Nephron progenitor cell (in vitro differentiated cells): ENCODE data around the gene INO80B.

Experiments
- DNase-seq: peaks from one replicate; pipeline ENCODE4 v3.0.0; 2021
- H3K27ac Mint-ChIP-seq: 2 replicates; pipeline ENCODE4 v1.8.0; 2021; ENCODE audit warnings: mild to moderate bottlenecking, moderate library complexity, mixed read lengths
- H3K27me3 Mint-ChIP-seq: 2 replicates; pipeline ENCODE4 v1.8.0; 2021; ENCODE audit warnings: mild to moderate bottlenecking, low read depth, mixed read lengths; ENCODE audit not compliant: poor library complexity
- H3K36me3 Mint-ChIP-seq: 2 replicates; pipeline ENCODE4 v1.8.0; 2021; ENCODE audit warnings: low read depth, mixed read lengths
- H3K4me1 Mint-ChIP-seq: 2 replicates; pipeline ENCODE4 v1.8.0; 2021; ENCODE audit warnings: mixed read lengths
- H3K4me3 Mint-ChIP-seq: 2 replicates; pipeline ENCODE4 v1.8.0; 2021; ENCODE audit warnings: mild to moderate bottlenecking, moderate library complexity, mixed read lengths
- H3K9me3 Mint-ChIP-seq: 2 replicates; pipeline ENCODE4 v1.8.0; 2021; ENCODE audit warnings: mild to moderate bottlenecking, moderate library complexity, mixed read lengths
- TF ChIP-seq, protein P1 (sequence below): fragments of 200-600 bp; sonication (generic); IDR thresholded peaks from 2 replicates; pipeline ENCODE4 v1.5.0; 2021; ENCODE audit warnings: antibody characterized with exemption

The INO80B gene

DNA sequence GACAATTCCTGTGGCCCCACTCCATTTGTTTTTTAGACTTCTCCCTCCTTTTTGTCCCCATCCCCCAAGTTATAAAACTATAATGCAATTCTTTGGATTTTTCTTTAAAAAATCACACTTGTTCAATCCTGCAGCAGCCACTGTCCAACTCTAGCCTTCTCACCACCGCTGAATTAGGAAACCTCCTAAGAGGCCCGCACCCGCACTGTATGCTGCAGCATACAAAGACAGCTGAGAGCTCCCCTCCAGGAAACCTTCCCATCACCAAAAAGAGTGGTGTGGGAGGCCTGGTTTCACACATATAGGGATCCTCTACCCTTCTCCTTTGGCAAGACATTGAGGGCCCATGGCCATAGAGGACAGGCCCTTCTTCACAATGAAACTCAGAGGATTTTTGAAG lies 49.7 kb downstream of the INO80B start:
- H3K4me1 Mint-ChIP-seq, result peaks cover 83% of the 10 kb centered on the region
- H3K9me3 Mint-ChIP-seq, result no peaks in the 10 kb centered on the region
- no peak for DNase-seq
- H3K4me3 Mint-ChIP-seq, result peak overlapping the region; percentile 89
- peaks cover 30% of the 10 kb centered on the region for H3K36me3 Mint-ChIP-seq
- TF ChIP-seq, protein P1, sequence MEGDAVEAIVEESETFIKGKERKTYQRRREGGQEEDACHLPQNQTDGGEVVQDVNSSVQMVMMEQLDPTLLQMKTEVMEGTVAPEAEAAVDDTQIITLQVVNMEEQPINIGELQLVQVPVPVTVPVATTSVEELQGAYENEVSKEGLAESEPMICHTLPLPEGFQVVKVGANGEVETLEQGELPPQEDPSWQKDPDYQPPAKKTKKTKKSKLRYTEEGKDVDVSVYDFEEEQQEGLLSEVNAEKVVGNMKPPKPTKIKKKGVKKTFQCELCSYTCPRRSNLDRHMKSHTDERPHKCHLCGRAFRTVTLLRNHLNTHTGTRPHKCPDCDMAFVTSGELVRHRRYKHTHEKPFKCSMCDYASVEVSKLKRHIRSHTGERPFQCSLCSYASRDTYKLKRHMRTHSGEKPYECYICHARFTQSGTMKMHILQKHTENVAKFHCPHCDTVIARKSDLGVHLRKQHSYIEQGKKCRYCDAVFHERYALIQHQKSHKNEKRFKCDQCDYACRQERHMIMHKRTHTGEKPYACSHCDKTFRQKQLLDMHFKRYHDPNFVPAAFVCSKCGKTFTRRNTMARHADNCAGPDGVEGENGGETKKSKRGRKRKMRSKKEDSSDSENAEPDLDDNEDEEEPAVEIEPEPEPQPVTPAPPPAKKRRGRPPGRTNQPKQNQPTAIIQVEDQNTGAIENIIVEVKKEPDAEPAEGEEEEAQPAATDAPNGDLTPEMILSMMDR, result no peak
- H3K27ac Mint-ChIP-seq, result no peak overlapping the region
- H3K27me3 Mint-ChIP-seq, result peaks cover 100% of the 10 kb centered on the region

DNA sequence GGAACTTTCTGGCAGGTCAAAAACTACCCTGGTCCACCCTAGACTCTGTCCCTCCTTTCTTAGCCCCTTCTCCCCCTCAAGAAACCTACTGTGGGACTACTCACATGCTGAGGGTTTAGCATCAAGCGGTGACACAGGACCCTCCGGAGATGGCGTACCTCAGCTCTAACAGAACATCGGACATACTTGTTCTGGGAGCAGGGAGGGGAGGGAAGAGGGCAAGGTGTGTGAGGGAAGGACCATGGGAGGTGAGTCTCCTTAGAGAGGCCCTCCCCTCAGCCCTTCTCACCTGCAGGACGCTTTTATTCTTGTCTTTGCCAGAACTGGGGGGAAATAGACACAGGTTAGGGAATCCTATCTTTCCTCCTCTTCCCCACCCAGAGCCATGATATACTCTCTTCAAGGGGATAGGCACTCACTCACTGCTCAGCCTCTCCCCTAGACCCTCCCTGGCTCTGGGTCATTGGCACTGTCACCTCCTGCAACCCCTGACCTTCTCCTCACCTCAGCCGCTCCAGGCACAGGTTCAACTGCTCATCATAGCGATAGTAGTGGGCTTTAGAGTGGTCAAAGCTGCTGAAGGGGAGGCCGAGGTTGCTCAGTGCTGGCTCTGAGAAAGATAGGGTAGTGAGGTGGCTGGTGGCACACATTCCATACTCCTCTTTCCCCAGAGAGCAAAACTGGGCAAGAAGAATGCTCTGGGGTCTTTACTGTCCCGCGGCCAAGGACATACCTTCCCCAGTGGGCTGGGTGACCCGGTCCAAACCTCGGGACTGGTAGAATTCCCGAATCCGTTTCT lies 50.8 kb downstream of the INO80B start:
- H3K27ac Mint-ChIP-seq, result no peak overlapping the region
- H3K36me3 Mint-ChIP-seq, result peaks cover 30% of the 10 kb centered on the region
- DNase-seq, result no peak
- H3K27me3 Mint-ChIP-seq, result peaks cover 100% of the 10 kb centered on the region
- H3K4me3 Mint-ChIP-seq, result peak overlapping the region; percentile 26
- peaks cover 73% of the 10 kb centered on the region for H3K4me1 Mint-ChIP-seq
- TF ChIP-seq, protein P1, result no peak
- no peaks in the 10 kb centered on the region for H3K9me3 Mint-ChIP-seq

DNA sequence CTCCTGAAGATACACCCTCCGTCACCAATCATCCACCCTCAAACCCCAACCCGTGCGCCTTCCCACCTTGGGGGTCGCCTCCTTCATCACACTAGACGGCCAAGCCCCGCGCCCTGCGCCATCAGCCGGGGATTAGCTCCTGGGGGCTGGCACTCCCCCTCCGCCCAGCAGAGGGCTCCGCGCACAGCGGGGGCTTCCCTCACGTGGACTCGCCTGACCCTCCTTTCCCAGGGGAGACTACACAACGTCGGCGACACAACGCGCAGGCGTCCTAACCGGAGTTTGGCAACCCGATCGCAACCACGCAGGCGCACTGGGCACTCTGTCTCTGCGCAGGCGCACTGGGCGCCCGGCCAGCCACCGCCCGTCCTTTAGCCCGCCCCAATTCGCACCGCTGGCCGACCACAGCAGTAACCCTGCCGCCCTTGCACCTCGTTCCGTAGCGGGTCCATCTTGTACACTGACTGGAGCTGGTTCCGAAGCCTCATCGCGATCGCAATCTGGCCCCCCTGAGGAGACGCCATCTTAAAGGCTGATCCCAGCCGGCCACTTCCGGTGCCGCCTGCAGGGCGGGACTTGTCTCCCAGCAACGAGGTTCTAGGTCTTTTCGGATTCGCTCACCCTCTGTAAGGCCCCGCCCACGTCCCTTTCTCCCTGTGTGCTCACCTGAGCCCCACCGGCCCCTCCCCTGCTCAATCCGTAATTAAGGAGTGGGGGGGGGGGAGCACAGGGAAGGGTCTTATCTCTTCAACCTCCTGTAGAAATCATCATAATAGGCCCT lies 52.4 kb downstream of the INO80B start, which contains the start of gene PCGF1:
PCGF1 (minus strand) TSS at position 551 of the 781 bp plus-strand sequence; CDS start at position 524, 27 bp downstream.
- Mint-ChIP-seq H3K36me3 (peaks cover 30% of the 10 kb centered on the region), H3K9me3 (peaks cover 4% of the 10 kb centered on the region), H3K4me1 (peaks cover 56% of the 10 kb centered on the region), H3K4me3 (peak within 1 kb of the TSS; percentile 99), H3K27ac (peak within 1 kb of the TSS; percentile 100), H3K27me3 (peaks cover 100% of the 10 kb centered on the region)
- peak; percentile 99 for DNase-seq
- TF ChIP-seq, protein P1, result peak; percentile 68
